Activated T-helper 17 cell treated with anti-CD3 and anti-CD28 coated beads, Interleukin-2, amount 50 U/mL, for 72 hours (primary cell): ENCODE measurements around the gene SIRT7. TPM values are rescaled to one million over a fixed set of nuclear protein-coding genes. Genes with fewer than 3 reads are reported as not detected.

Experiments
- ATAC-seq: fragments of 150-1000 bp; cut with Tn5 transposase; replicated peaks from 2 replicates; pipeline ENCODE4 v1.10.0; 2021; ENCODE audit warnings: mild to moderate bottlenecking, moderate library complexity
- H3K27ac Mint-ChIP-seq: one replicate; pipeline ENCODE4 v1.8.0; 2022; ENCODE audit warnings: mixed read lengths
- H3K27me3 Mint-ChIP-seq: one replicate; pipeline ENCODE4 v1.8.0; 2022; ENCODE audit warnings: mixed read lengths
- H3K36me3 Mint-ChIP-seq: one replicate; pipeline ENCODE4 v1.8.0; 2022; ENCODE audit warnings: low read depth, mild to moderate bottlenecking, mixed read lengths
- H3K4me1 Mint-ChIP-seq: one replicate; pipeline ENCODE4 v1.8.0; 2022; ENCODE audit warnings: mixed read lengths
- H3K4me3 Mint-ChIP-seq: one replicate; pipeline ENCODE4 v1.8.0; 2022; ENCODE audit warnings: mild to moderate bottlenecking, mixed read lengths
- H3K9me3 Mint-ChIP-seq: one replicate; pipeline ENCODE4 v1.8.0; 2022; ENCODE audit warnings: mixed read lengths
- total RNA-seq, 2 donors: library from RNA; stranded (reverse); gene quantifications; one replicate each; pipeline ENCODE4 v1.2.3, GENCODE V29; 2022

Gene SIRT7
- total RNA-seq, 2 donors from 2014 or later: 41.3 to 47.5 TPM

GRCh38 chr17:81867170-81867990 is 50.6 kb downstream of the SIRT7 start:
- no peaks in the 10 kb centered on the region for H3K9me3 Mint-ChIP-seq
- peaks cover 12% of the 10 kb centered on the region for H3K4me1 Mint-ChIP-seq
- H3K27me3 Mint-ChIP-seq: no peaks in the 10 kb centered on the region
- no peak for ATAC-seq
- H3K27ac Mint-ChIP-seq: peak overlapping the region; percentile 73
- peak overlapping the region; percentile 89 for H3K4me3 Mint-ChIP-seq
- H3K36me3 Mint-ChIP-seq: peaks cover 94% of the 10 kb centered on the region

- Mint-ChIP-seq H3K4me1 (peaks cover 12% of the 10 kb centered on the region), H3K27me3 (no peaks in the 10 kb centered on the region), H3K9me3 (no peaks in the 10 kb centered on the region), H3K27ac (peak overlapping the region; percentile 73), H3K36me3 (peaks cover 92% of the 10 kb centered on the region), H3K4me3 (peak overlapping the region; percentile 89)
- ATAC-seq: no peak
These were observed 51.4 kb downstream of the SIRT7 start for GRCh38 chr17:81866440-81867169.

- Mint-ChIP-seq H3K36me3 (peaks cover 92% of the 10 kb centered on the region), H3K27me3 (no peaks in the 10 kb centered on the region), H3K27ac (peak overlapping the region; percentile 73), H3K4me3 (no peak overlapping the region), H3K4me1 (peaks cover 12% of the 10 kb centered on the region), H3K9me3 (no peaks in the 10 kb centered on the region)
- no peak for ATAC-seq
These were observed 52.1 kb downstream of the SIRT7 start for GRCh38 chr17:81865733-81866439.

- Mint-ChIP-seq H3K9me3 (no peaks in the 10 kb centered on the region), H3K27ac (peak overlapping the region; percentile 56), H3K4me3 (no peak overlapping the region), H3K4me1 (peaks cover 12% of the 10 kb centered on the region), H3K36me3 (peaks cover 95% of the 10 kb centered on the region), H3K27me3 (no peaks in the 10 kb centered on the region)
- ATAC-seq: no peak
These were observed 52.6 kb downstream of the SIRT7 start for GRCh38 chr17:81865358-81865732.

- Mint-ChIP-seq H3K4me1 (peaks cover 18% of the 10 kb centered on the region), H3K27me3 (no peaks in the 10 kb centered on the region), H3K36me3 (peaks cover 92% of the 10 kb centered on the region), H3K9me3 (no peaks in the 10 kb centered on the region), H3K4me3 (peak overlapping the region; percentile 92), H3K27ac (peak overlapping the region; percentile 87)
- ATAC-seq: no peak
These were observed 53.9 kb downstream of the SIRT7 start for GRCh38 chr17:81863833-81864768.

GRCh38 chr17:81863123-81863675 is 54.8 kb downstream of the SIRT7 start:
- ATAC-seq: no peak
- H3K27ac Mint-ChIP-seq: peak overlapping the region; percentile 87
- H3K9me3 Mint-ChIP-seq: no peaks in the 10 kb centered on the region
- H3K36me3 Mint-ChIP-seq: peaks cover 92% of the 10 kb centered on the region
- no peaks in the 10 kb centered on the region for H3K27me3 Mint-ChIP-seq
- peak overlapping the region; percentile 92 for H3K4me3 Mint-ChIP-seq
- H3K4me1 Mint-ChIP-seq: peaks cover 18% of the 10 kb centered on the region

Other genes with a start within 250 kb of the SIRT7 start
- 10 to 100 TPM; 12.6 to 20.9 TPM for gene ARL16, start 234.4 kb downstream of the SIRT7 start, total RNA-seq
- gene HGS, start 234.2 kb downstream of the SIRT7 start, total RNA-seq: 100 to 1,000 TPM; 118 to 130 TPM
- gene MRPL12, start 214.8 kb downstream of the SIRT7 start, total RNA-seq: 100 to 1,000 TPM in 1 of 2 donors, 10 to 100 TPM in 1; 50.7 to 108 TPM
- gene SLC25A10, start 205.9 kb downstream of the SIRT7 start, total RNA-seq: 10 to 100 TPM; 15.4 to 38.9 TPM
- gene GCGR, start 114.0 kb downstream of the SIRT7 start, total RNA-seq: under 1 TPM in 1 of 2 donors, not detected in 1; 0.26 TPM
- gene MCRIP1, start 84.9 kb downstream of the SIRT7 start, total RNA-seq: 10 to 100 TPM; 45.7 to 94.4 TPM
- gene PPP1R27, start 83.1 kb downstream of the SIRT7 start, total RNA-seq: not detected
- 100 to 1,000 TPM; 506 to 602 TPM for gene P4HB, start 57.6 kb downstream of the SIRT7 start, total RNA-seq
- 100 to 1,000 TPM; 384 to 814 TPM for gene ARHGDIA, start 46.8 kb downstream of the SIRT7 start, total RNA-seq
- gene ALYREF, start 26.6 kb downstream of the SIRT7 start, total RNA-seq: 100 to 1,000 TPM; 103 to 251 TPM
- gene ANAPC11, start 26.5 kb downstream of the SIRT7 start, total RNA-seq: 100 to 1,000 TPM; 103 to 123 TPM
- under 1 TPM; 0.17 to 0.53 TPM for gene NPB, start 15.9 kb downstream of the SIRT7 start, total RNA-seq
- gene PCYT2, start 6.8 kb downstream of the SIRT7 start, total RNA-seq: 10 to 100 TPM; 10.1 to 26.8 TPM
- 10 to 100 TPM; 28.9 to 32.6 TPM for gene MAFG, start 9.6 kb upstream of the SIRT7 start, total RNA-seq
- 10 to 100 TPM; 25.1 to 40.6 TPM for gene PYCR1, start 19.1 kb upstream of the SIRT7 start, total RNA-seq
- gene MYADML2, start 29.1 kb upstream of the SIRT7 start, total RNA-seq: not detected
- 1 to 10 TPM in 1 of 2 donors, under 1 TPM in 1; 0.17 to 6.8 TPM for gene NOTUM, start 43.0 kb upstream of the SIRT7 start, total RNA-seq
- 10 to 100 TPM; 22.3 to 30.3 TPM for gene ASPSCR1, start 59.5 kb upstream of the SIRT7 start, total RNA-seq
- 100 to 1,000 TPM in 1 of 2 donors, 10 to 100 TPM in 1; 66.1 to 102 TPM for gene CENPX, start 104.7 kb upstream of the SIRT7 start, total RNA-seq
- 10 to 100 TPM; 14.0 to 23.9 TPM for gene LRRC45, start 105.1 kb upstream of the SIRT7 start, total RNA-seq
- 1 to 10 TPM; 6.6 to 7.7 TPM for gene RAC3, start 113.5 kb upstream of the SIRT7 start, total RNA-seq
- gene DCXR, start 119.5 kb upstream of the SIRT7 start, total RNA-seq: 10 to 100 TPM; 63.1 to 91.0 TPM
- 10 to 100 TPM; 21.1 to 25.2 TPM for gene RFNG, start 133.6 kb upstream of the SIRT7 start, total RNA-seq
- 10 to 100 TPM; 46.2 to 97.2 TPM for gene GPS1, start 133.7 kb upstream of the SIRT7 start, total RNA-seq
- gene DUS1L, start 147.6 kb upstream of the SIRT7 start, total RNA-seq: 100 to 1,000 TPM in 1 of 2 donors, 10 to 100 TPM in 1; 59.7 to 129 TPM
- gene FASN, start 180.1 kb upstream of the SIRT7 start, total RNA-seq: 100 to 1,000 TPM; 109 to 242 TPM